Activated T-helper 2 cell treated with anti-CD3 and anti-CD28 coated beads, Interferon-gamma antibody, Interleukin-2, Interleukin-4, amounts not matched to agents 10 μg/mL and 5 μg/mL and 100 μg/mL, durations not matched to agents 14 hours and 24 hours and 36 hours (primary cell): ENCODE results near the gene SNAPC4. TPM values are rescaled to one million over a fixed set of nuclear protein-coding genes. Genes with fewer than 3 reads are reported as not detected.

Source experiments
- DNase-seq: peaks from one replicate; pipeline ENCODE4 v3.0.0; 2021; ENCODE audit warnings: low spot score
- H3K27ac Mint-ChIP-seq: one replicate; pipeline ENCODE4 v1.8.0; 2021; ENCODE audit warnings: mixed read lengths
- H3K27me3 Mint-ChIP-seq: one replicate; pipeline ENCODE4 v1.8.0; 2021; ENCODE audit warnings: low read depth, mixed read lengths
- H3K36me3 Mint-ChIP-seq: one replicate; pipeline ENCODE4 v1.8.0; 2021; ENCODE audit warnings: low read depth, mixed read lengths
- H3K4me1 Mint-ChIP-seq: one replicate; pipeline ENCODE4 v1.8.0; 2021; ENCODE audit warnings: low read depth, mixed read lengths
- H3K4me3 Mint-ChIP-seq: one replicate; pipeline ENCODE4 v1.8.0; 2021; ENCODE audit warnings: low read depth, mild to moderate bottlenecking, moderate library complexity, mixed read lengths
- H3K9me3 Mint-ChIP-seq: one replicate; pipeline ENCODE4 v1.8.0; 2021; ENCODE audit warnings: mixed read lengths
- intact Hi-C: fragments of 100-400 bp; cut with micrococcal nuclease; formaldehyde crosslinking; loops from one replicate; pipeline ENCODE4 v1.15.1; 2023
- total RNA-seq: library from RNA; stranded (reverse); gene quantifications from 2 replicates; pipeline ENCODE4 v1.2.3, GENCODE V29; 2022

Gene SNAPC4
- total RNA-seq, 1 donor from 2014 or later, result 22.7 TPM

DNA sequence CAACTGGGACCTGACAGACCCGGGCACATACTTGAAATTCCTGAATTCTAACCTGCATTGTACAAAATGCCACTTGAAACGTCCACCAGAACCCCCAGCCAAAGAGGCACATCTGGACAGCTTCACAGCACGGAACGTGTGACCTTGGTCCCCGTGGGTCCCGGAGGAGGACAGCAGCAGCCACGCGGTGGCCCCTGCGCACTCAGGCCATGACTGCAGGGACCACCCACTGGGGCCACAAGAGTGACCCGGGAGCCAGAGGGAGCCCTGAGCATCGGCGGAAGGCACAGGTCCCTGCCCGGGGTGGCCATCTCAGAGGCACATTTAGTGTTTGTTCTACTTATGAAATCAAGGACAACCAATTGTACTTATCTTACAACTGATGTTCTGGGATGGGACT is 2.1 kb upstream of the SNAPC4 start:
- H3K4me1 Mint-ChIP-seq, result peaks cover 37% of the 10 kb centered on the region
- DNase-seq, result no peak
- no peaks in the 10 kb centered on the region for H3K27me3 Mint-ChIP-seq
- H3K27ac Mint-ChIP-seq, result peak overlapping the region; percentile 52
- H3K9me3 Mint-ChIP-seq, result no peaks in the 10 kb centered on the region
- intact Hi-C loops, result loop anchor here (2.0 to 10.0 kb wide), 5 partner anchors 17 to 287 kb away; partner anchors contain the start of genes GPSM1, SEC16A and TMEM250
- no peak overlapping the region for H3K4me3 Mint-ChIP-seq
- peaks cover 64% of the 10 kb centered on the region for H3K36me3 Mint-ChIP-seq

DNA sequence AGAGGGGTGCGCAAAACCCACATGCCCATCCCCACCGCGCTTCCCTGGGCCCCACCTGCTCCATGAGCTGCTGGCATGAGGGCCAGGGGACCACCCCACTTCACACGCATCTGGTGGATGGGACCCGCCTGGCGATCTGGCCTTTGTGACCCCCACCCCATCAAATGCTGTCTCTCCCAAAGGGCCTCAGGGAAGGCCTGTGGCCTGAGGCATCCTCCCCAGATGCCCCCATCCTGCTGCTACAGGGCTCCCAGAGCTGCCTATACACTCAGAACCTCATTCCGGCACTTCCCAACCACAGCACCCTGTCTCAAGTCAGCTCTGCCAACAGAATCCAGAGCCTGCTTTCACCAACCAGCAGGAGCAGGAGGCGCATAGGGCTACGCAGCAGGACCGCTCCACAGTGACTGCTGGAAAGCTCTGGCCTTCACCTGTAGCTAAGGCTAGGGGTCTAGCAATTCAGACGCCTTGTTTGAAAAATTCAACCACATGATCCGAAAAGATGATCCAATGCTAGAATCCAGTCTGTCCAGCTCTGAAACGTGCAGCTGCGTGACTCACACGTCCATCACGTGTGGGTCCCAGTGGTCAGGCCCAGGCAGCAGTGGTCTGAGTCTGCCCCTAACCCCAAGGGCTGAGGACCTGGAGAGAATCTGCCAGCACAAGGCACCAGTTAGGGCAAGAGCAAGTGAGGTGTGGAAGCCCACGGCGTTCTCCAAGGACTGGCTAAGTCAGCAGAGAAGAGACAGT is 1.4 kb upstream of the SNAPC4 start:
- peak overlapping the region; percentile 37 for H3K4me3 Mint-ChIP-seq
- intact Hi-C loops, result loop anchor here (2.0 to 10.0 kb wide), 5 partner anchors 37 to 287 kb away; partner anchors contain the start of genes GPSM1, INPP5E, SEC16A and TMEM250
- H3K36me3 Mint-ChIP-seq, result peaks cover 66% of the 10 kb centered on the region
- H3K27me3 Mint-ChIP-seq, result no peaks in the 10 kb centered on the region
- no peak for DNase-seq
- peaks cover 37% of the 10 kb centered on the region for H3K4me1 Mint-ChIP-seq
- H3K27ac Mint-ChIP-seq, result peak overlapping the region; percentile 57
- H3K9me3 Mint-ChIP-seq, result no peaks in the 10 kb centered on the region

DNA sequence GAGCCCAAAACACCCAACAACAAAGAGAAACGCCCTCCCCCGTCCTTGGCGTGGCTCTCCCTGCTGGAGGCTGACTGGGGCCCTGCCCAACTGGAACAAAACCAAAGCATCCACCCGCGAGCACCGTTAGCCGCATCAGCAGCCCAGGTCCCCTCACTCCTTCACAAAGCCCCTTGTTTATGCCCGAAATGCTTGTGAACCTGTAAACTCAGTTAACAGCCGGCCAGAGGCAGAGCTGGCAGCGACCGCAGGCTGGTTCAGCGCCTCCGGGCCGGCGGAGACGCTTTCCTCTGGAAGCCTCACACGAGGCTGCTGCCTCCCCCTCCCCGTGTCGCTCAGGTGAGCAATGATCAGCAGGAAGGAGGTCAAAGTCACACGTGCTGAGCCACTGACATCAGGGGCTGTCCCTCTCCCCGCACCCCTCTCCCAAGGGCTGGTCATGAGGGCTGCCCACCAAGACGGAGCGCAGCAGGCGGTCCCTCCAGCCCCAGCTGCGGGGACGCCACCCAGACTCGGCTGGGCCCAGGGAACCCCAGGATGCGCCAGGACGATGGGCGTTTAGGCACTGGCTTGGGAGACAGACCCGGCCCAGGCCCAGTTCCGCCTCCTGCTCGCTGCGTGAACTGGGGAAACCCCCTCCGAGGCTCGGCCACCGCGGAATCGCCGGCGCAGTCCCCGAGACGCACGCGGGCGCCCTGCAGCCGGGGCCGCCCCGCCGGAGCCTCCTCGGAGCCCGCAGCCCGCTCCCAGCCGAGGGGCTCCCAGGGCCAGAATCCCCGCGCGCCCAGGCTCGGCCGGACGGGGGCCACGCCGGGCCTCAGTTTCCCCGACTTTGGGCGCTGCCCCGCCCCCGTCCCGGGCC is 563 bp downstream of the SNAPC4 start:
- peaks cover 63% of the 10 kb centered on the region for H3K36me3 Mint-ChIP-seq
- peak overlapping the region; percentile 84 for H3K4me3 Mint-ChIP-seq
- no peaks in the 10 kb centered on the region for H3K27me3 Mint-ChIP-seq
- intact Hi-C loops, result loop anchor here (1.0 to 10.0 kb wide), 7 partner anchors 11 to 285 kb away; partner anchors contain the start of genes DNLZ, ENTR1, GPSM1 and INPP5E
- peaks cover 25% of the 10 kb centered on the region for H3K4me1 Mint-ChIP-seq
- DNase-seq, result peak; percentile 39
- peak overlapping the region; percentile 64 for H3K27ac Mint-ChIP-seq
- H3K9me3 Mint-ChIP-seq, result no peaks in the 10 kb centered on the region

DNA sequence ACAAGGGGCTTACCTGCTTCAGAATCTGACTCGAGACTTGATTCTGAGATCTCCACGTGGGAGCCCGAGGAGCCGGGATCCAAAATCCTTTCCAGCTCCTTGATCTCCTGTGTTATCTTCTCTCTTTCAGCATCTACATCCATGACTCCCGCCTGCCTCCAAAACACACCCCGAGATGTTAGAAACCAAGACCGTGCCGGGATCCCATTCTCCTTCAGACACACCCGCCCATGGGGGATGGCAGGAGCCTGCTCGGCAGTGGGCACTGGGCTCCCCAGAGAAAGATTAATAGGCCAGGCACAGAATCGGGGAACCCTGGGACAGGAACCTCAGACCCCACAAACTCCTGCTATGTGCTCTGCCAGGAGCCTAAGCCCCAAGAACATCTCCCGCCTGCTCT is 1.7 kb downstream of the SNAPC4 start:
- intact Hi-C loops, result no loop called here
- Mint-ChIP-seq H3K4me3 (peak overlapping the region; percentile 84), H3K27me3 (no peaks in the 10 kb centered on the region), H3K27ac (no peak overlapping the region), H3K36me3 (peaks cover 57% of the 10 kb centered on the region), H3K9me3 (no peaks in the 10 kb centered on the region), H3K4me1 (peaks cover 15% of the 10 kb centered on the region)
- no peak for DNase-seq

DNA sequence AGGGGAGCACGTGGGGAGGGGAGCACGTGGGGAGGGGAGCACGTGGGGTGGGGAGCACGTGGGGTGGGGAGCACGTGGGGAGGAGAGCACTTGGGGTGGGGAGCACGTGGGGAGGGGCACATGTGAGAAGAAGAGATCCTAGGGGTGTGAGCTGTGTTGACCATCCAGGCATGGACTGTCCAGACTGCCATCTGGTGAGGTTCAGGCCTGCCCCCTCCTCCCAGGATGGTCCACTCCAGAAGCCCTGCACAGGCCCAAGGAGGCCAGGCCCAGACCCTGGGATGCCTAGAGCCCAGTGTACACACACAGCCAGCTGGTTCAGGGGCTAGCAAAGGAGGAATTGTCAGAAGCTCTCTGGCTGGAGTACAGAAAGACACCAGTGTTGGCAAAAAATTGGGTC is 2.3 kb downstream of the SNAPC4 start:
- intact Hi-C loops, result no loop called here
- no peaks in the 10 kb centered on the region for H3K9me3 Mint-ChIP-seq
- peaks cover 15% of the 10 kb centered on the region for H3K4me1 Mint-ChIP-seq
- H3K27ac Mint-ChIP-seq, result no peak overlapping the region
- H3K4me3 Mint-ChIP-seq, result no peak overlapping the region
- no peaks in the 10 kb centered on the region for H3K27me3 Mint-ChIP-seq
- peaks cover 53% of the 10 kb centered on the region for H3K36me3 Mint-ChIP-seq
- DNase-seq, result no peak

DNA sequence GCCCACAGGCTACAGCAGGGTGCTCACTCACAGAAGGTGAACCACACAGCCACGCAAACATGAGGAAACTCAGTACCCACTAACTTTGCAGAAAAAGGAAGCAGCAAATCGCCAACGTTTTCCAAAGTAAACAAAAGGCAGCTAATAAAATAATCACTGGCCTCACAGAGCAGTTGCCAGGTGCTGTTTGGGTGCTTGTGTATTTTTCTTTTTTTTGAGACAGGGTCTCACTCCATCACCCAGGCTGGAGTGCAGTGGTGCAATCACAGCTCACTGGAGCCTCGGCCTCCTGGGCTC is 3.8 kb downstream of the SNAPC4 start:
- Mint-ChIP-seq H3K36me3 (peaks cover 49% of the 10 kb centered on the region), H3K4me1 (peaks cover 12% of the 10 kb centered on the region), H3K4me3 (no peak overlapping the region), H3K27ac (no peak overlapping the region), H3K9me3 (no peaks in the 10 kb centered on the region), H3K27me3 (no peaks in the 10 kb centered on the region)
- no peak for DNase-seq
- intact Hi-C loops, result no loop called here

DNA sequence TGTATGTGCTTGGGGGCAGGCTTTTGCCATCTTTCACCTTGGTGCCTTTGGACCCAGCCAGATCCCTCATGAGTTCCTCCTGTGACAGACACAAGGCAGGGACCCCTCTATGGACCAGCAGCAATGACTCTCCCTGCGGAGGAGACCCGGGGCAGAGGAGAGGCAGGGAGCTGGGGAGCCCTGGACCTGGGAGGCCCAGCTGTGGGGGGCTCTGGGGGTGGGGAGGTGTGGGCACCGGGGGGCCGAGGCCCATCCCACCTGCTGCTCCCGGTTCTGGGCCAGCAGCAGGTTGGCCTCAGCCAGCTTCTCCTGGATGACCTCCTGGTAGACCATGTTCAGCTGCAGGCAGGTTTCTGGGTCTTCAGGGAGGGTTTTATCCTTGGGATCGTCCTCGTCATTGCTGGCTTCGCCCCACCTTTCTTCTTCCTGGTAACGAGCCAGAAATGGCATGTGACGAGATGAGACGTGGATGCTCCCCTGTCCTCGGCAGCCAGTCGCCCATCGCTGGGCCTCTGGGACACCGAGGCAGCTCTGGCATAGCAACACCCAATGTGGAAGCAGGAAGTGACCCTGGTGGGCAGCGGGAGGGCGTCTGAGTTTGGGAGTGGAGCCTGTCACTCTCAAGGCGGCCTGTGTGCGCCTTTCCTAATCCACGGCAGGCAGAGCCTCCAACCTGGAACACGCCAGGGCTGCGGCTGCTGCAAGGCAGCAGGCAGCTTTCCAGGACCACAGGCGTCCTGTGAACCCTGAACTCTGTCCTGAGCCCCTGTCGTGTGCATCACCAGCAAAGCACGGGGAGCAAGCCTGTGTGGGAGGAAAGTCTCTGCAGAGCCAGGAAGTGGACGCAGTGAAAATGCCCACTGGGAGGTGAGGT is 4.4 kb downstream of the SNAPC4 start:
- no peak overlapping the region for H3K4me3 Mint-ChIP-seq
- no peak for DNase-seq
- intact Hi-C loops, result no loop called here
- no peaks in the 10 kb centered on the region for H3K27me3 Mint-ChIP-seq
- no peak overlapping the region for H3K27ac Mint-ChIP-seq
- peaks cover 12% of the 10 kb centered on the region for H3K4me1 Mint-ChIP-seq
- peaks cover 50% of the 10 kb centered on the region for H3K36me3 Mint-ChIP-seq
- no peaks in the 10 kb centered on the region for H3K9me3 Mint-ChIP-seq

DNA sequence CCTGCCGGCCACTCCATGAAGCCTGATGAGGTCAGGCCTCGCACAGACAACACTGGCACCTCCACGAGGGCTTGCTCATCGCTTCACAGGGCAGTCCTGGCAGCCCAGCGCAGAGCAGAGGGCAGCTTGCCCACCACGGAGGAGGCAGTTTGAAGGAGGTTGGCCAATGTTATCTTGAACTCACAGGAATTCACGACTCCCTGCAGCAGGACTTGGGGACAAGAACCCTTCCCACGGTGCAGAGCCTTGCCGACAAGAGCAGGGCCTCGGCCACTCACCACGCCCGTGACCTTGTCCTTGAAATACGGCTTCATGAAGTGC is 5.0 kb downstream of the SNAPC4 start:
- H3K4me3 Mint-ChIP-seq, result no peak overlapping the region
- H3K27ac Mint-ChIP-seq, result no peak overlapping the region
- peaks cover 52% of the 10 kb centered on the region for H3K36me3 Mint-ChIP-seq
- no peak for DNase-seq
- no peaks in the 10 kb centered on the region for H3K27me3 Mint-ChIP-seq
- H3K9me3 Mint-ChIP-seq, result no peaks in the 10 kb centered on the region
- H3K4me1 Mint-ChIP-seq, result peaks cover 12% of the 10 kb centered on the region
- intact Hi-C loops, result no loop called here

DNA sequence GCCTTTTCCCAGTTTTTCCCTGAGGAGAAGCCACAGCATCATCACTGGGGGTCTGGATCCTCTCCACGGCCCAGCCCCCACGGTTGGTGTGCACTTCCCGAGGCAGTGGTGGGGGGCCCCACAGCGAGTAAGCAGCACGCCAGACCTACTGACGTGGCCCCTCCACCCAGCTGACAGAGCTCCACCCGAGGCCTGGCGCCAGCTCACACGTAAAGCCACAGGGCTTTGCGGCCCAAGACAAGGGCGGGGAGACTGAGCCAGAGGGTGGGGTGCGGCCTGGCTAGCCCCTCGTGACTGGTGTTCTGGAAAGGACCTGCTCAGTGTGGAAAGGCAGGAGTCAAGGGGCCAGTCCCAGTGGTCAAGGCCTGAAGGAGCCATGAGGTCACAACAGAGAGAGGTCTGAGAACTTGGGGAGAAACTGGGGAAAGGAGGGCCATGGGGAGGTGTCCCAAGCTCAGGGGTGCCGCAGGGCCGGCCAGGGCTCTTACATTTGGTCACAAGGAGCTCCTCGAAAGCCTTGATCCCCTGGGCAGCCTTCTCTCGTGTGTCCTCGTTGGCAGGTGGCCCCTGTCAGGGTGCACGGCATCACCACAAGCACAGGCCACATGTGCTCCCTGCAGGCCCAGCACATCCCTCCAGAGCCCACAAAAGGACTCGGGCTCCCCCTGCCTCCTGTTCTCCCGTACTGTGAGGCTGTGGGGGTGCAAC is 5.5 kb downstream of the SNAPC4 start:
- H3K4me3 Mint-ChIP-seq, result no peak overlapping the region
- no peaks in the 10 kb centered on the region for H3K27me3 Mint-ChIP-seq
- H3K4me1 Mint-ChIP-seq, result peaks cover 14% of the 10 kb centered on the region
- peaks cover 57% of the 10 kb centered on the region for H3K36me3 Mint-ChIP-seq
- intact Hi-C loops, result no loop called here
- DNase-seq, result no peak
- H3K27ac Mint-ChIP-seq, result no peak overlapping the region
- H3K9me3 Mint-ChIP-seq, result no peaks in the 10 kb centered on the region

DNA sequence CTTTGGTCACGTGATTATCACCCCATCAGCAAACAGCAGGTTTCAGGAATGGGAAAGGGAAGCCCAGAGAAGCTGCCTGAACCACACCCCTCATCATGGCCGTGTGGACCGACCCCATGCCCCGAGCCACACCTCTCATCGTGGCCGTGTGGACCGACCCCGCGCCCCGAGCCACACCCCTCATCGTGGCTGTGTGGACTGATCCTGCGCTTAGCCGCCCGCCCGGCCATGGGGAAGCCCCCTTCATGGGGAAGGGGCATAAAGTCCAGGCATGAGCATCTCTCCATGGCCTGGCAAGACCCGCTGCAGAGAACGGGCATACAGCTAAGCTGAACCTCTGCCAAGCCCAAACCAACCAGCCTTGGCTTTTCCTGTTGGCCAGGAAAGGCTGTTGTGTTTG is 6.4 kb downstream of the SNAPC4 start:
- DNase-seq, result no peak
- H3K36me3 Mint-ChIP-seq, result peaks cover 58% of the 10 kb centered on the region
- H3K27ac Mint-ChIP-seq, result no peak overlapping the region
- H3K4me3 Mint-ChIP-seq, result no peak overlapping the region
- no peaks in the 10 kb centered on the region for H3K9me3 Mint-ChIP-seq
- no peaks in the 10 kb centered on the region for H3K27me3 Mint-ChIP-seq
- intact Hi-C loops, result no loop called here
- H3K4me1 Mint-ChIP-seq, result peaks cover 6% of the 10 kb centered on the region

DNA sequence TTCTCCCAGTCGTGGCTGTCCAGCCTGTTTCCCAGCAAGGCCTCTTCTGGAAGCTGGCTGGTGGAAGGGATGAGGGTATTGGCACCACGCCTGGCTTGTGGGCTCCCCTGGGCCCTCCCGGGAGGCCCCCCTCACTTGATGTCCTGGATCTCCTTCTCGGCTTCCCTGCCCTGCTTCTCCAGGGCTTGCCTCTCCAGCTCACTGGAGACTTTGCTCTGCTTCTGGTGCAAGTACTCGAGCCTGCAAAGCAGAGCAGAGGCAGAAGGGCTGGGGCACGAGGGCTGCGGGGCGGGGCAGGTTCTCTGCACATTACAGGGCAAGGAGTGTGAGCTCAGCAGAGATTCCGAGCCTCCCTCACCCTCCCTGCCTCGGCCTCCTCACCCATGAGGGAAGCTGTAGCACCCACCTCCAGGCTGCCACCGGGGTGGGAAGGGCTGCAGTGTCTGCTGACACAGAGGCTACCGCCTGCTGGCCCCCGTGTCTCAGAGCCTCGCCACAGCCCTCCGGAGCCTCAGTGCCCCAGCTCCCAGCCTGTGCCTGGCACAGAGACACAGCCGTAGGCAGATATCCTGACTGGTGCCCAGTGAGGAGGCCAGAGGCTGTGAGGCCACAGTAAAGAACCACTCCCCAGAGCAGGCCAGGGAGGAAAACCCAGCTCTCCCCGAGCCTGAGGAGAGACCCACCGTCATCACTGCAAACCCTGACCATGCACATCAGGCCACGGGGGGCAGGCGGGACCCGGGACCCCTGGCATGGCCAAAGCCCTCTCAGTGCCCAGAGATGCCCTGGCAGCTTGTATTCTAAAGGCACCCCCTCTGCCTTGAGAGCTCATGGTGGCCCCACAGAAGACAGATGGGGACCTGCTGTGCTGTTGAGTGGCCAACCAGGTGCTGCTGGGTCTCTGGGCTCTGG is 7.2 kb downstream of the SNAPC4 start:
- DNase-seq, result no peak
- Mint-ChIP-seq H3K4me1 (peaks cover 2% of the 10 kb centered on the region), H3K27me3 (no peaks in the 10 kb centered on the region), H3K4me3 (no peak overlapping the region), H3K36me3 (peaks cover 60% of the 10 kb centered on the region), H3K27ac (no peak overlapping the region), H3K9me3 (no peaks in the 10 kb centered on the region)
- intact Hi-C loops, result no loop called here
